Stimulated activated CD8-positive, alpha-beta memory T cell treated with anti-CD3 and anti-CD28 coated beads, Interleukin-2, amount 100 ng/mL, for 1 hour (primary cell): ENCODE data around the gene ITGB6.

ENCODE experiments used
- DNase-seq, 2 donors: peaks; one replicate each; pipeline ENCODE4 v3.0.0-alpha.2; 2020; ENCODE audit warnings: low read depth in 2 of 2

The ITGB6 gene

GRCh38 chr2:160199683-160200389, at the start of gene ITGB6:
ITGB6 (minus strand) TSS chr2:160200272; CDS start chr2:160200063, 209 bp downstream.
- no peak for DNase-seq

DNA sequence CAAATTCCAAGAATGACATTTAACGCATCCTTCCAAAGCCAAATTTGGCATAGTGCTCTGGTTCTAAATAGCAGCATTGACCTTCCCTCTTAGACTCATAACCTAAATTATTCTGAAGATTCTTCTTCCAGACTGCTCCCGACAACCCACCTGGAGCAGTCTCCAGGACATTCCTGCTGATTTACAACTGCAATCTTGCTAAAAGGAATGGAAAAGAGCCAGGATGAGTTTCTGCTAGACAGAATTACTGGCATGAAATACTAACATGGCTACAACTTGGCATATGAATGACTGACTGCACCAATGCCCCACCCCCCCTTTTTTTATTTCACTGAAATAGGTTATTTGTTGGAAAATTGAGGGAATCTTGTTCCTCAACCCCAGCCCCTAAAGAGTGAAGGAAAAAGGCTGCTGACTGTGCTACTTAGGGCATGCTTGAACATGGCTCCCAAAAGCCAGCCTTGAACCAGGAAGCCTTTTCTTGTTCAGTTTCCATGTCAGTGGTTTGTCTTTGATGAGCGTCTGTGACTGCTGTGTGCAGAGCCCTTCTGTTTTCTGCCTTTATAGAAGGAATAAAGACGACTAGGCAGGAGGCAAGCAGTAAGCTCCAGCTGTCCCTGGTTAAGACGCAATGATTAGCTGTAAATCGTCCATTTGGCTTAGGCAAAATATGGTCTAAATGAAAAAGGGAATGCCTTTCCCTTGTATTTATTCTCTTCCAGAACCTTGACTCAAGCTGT, 47.4 kb upstream of the ITGB6 start:
- no peak for DNase-seq

DNA sequence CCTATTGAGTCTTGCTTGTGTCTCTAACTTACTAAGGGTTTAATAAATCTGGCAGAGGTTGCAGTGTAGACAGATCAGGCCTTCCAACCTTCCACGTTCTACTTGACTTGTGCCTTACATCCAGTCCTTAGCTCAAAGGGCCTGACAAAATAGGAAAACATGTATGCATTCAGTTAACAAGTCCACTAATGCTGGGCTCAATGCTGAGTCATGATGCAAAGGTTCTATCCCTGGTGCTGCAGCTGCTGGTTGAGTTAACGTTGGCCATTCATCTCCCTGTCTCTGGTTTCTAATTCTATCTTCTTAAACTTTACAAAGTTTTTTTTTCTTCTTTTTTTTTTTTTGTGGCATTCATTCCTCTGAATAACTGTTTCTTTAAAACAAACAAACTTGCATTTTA, 46.3 kb upstream of the ITGB6 start:
- no peak for DNase-seq

DNA sequence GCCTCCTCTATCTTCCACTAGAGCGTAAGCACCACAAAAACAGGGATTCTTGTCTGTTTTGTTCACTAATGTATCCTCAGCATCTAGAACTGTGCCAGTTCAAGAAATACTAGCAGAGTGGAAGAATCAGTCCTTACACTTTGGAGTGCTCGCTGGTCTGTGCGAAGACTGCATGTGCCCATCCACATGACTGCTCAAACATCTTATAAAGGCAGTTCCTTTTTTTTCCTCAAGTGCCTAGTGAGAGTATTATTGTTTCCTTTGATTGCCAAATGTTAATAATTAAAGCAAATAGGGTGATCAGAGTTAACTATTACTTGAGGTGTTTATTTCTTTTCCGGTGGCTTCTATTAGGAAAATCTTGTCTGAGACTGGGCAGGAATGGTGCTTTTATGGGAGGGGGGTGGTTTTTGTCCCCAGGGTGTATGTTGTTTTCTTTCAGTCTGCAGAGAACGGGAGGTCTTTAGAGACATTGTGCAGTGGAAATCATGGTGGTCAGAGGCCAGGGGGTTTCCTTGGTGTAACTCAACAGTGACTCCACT, 45.6 kb upstream of the ITGB6 start:
- no peak for DNase-seq

- DNase-seq: no peak
These were observed 43.0 kb upstream of the ITGB6 start for GRCh38 chr2:160242893-160243564.

GRCh38 chr2:160241251-160242137, 41.4 kb upstream of the ITGB6 start:
- no peak for DNase-seq

GRCh38 chr2:160239436-160239835, 39.4 kb upstream of the ITGB6 start:
- no peak for DNase-seq

DNA sequence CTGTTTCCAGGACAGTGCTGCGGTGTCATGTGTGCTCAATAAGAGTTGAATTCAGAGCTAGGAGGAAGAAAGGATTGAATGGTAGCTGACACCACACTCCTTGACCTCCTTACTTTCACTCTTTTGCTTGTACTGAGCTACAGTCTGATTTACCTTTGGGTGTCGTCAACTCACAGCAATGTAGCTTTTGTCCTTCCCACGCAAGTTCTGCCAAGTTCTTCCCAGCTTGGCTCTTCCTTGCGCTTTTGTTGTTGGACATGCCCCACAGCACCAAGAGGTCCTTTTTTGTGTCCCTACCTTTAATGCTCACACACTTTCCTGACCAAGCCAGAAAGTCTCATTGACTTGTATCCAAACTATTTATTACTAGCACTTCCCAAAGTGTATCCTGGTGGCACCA, 38.3 kb upstream of the ITGB6 start:
- no peak for DNase-seq

DNA sequence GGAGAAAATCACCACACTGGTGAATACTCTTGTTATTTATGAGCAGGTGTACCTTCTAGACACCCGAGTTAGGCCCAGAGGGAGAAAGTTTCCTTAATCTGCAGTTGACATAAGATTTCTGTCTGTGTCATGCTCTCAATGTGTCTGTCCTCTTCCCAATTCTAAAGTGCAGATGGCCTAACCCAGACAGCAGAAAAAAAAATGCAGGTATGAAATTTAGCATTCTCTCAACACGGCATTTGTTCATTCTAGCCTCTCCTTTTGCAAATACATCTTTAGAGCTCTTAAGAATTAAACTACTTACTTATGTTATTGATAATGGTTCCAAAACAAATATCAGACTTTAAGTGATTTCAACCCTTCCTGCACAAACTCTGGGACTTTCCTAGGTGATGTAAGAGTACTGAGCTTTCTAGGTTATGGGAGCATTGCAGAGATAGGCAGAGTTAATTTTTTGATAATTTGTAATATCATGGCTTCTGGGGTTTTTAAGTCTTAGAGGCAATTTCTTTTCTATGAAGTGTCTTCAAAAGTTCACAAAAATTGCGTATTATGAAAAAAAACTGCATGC, 32.9 kb upstream of the ITGB6 start:
- no peak for DNase-seq

- no peak for DNase-seq
These were observed 29.5 kb upstream of the ITGB6 start for GRCh38 chr2:160229591-160229990.

DNA sequence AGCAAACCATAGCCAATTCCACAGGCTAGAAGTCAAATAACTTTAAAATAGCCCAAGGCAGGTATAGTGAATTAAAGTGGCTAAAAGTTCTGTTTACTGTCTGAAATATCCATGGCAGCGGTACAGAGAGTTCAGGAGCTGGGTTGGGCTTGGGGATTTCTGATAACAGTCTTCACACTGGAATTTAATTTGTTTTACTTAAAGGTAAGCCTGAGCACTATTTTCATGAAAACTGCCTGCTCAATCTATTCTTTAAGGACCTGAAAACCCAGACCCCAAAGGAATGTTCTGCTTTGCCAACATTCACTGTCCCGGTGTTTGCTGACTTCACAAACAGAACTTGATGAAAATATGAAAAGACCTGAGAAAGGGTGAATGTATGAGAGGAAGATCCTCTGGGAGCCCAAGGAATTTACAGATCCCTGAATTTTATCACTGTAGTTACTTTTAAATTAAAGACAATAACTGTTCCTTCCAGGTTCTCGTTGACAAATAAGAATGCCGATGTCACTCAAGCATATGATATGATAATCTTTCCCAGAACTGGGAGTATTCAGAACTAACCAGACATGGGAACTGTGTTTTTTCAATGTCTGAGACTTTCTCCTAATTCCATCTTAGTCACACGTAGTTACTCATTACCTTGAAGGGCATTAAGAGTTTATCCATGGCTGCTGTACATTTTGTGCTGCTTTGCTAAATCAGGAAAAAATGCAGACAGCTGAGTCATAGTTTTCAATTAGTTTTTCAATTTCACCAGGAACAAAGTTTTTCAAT, 28.3 kb upstream of the ITGB6 start:
- no peak for DNase-seq

DNA sequence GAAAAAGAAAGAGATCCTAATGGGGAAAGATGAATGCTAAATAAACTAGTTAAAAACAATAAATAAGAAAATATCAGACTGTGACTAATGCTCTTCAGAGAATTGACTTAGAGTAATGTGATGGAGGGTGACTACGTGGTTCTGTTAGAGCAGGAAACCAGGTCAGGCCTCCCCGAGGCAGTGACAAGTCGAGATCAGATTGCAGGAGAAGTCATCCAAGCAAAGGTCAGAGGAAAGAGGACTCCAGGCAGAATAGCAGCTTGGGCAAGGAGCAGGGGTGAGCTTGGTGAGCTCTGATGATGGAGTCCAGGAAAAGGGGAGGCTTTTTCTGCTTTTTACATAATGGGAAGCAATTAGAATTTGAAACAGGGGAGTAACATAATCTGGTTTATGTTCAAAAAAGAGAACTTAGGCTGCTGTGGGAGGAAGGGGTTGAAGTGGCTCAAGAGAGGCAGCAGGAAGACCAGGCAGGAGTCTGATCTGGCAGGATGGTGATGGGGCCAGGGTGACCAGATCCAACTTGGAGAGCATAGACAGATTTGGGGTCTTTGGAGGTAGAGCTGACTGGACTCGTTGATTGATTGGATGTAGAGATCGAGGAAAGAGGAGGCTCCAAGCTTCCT, 27.3 kb upstream of the ITGB6 start:
- no peak for DNase-seq

DNA sequence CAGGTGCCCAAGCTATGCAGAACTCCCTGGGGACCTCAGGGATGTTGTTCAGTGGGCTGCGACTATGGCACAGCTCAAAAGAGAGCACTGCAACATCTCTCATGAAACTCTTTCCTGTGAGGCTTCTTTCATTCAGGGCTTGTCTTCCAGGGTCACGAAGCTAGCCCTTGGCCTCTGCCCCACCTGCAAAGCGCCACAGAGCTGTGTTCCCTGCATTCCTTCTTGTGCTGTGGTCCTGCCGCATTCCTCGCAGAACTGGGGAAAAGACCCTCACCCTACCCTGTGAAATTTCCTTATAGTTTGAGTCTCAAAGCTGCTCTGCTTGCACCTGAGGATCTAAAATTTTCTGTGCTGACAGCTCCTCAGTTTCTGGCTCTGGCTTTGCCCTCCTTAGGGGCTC, 26.3 kb upstream of the ITGB6 start:
- DNase-seq: no peak

DNA sequence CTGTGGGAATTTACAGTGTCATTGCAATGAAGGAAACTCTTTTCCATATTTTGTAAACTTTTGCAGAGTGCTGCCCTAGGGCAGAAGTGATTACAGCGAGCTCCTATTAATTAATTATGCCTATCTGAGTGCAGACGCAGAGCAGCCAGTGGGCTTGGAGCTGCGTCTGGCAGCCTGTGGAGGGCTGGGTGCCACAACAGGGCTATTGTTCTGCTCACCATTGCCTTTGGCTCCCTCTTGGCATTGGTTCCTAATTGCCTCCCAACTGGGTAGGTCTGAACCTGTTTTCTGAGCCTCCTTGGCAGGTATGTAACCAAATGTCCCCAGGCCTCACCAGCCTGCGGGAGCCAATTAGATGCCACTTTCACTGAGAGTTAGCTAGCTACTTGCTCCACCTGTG, 25.6 kb upstream of the ITGB6 start:
- DNase-seq: no peak

- no peak for DNase-seq
These were observed 24.4 kb upstream of the ITGB6 start for GRCh38 chr2:160224507-160224906.

DNA sequence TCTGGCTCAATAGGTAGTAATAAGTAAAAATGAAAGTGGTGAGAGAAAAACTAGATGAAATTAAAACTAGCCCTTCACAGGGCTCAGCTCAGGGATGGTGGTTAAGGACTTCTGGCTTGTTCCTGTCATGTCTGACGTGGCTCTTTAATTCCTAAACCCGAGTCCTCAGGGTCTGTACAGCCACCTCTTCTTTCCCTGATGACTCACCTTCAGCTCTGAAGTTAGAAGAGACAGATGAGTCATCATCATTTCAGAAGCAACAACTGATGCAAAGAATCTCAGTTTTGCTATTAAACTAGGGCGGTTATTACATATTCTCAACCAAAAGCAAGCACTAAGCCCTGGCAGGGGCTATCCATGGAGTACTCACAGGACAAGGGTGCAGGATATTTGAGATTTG, 24.0 kb upstream of the ITGB6 start:
- no peak for DNase-seq

DNA sequence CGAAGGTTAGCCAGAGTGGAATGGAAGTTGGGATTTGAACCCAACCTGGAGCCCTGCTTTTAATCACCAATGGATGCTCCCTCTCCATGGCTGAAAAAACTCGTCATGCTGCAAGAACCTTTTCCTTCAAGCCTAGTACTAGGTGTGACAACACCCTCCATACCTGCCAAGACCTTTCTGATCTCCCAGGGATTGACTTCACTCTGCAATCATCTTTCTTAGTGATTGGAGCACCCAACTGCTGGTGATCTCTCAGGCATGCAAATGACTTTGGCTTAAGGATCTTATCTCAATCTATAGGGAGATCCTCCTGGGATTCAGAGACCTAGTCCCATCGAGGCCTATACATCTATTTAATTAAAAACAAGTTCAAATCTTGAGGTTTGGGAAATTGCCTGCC, 23.5 kb upstream of the ITGB6 start:
- DNase-seq: no peak

DNA sequence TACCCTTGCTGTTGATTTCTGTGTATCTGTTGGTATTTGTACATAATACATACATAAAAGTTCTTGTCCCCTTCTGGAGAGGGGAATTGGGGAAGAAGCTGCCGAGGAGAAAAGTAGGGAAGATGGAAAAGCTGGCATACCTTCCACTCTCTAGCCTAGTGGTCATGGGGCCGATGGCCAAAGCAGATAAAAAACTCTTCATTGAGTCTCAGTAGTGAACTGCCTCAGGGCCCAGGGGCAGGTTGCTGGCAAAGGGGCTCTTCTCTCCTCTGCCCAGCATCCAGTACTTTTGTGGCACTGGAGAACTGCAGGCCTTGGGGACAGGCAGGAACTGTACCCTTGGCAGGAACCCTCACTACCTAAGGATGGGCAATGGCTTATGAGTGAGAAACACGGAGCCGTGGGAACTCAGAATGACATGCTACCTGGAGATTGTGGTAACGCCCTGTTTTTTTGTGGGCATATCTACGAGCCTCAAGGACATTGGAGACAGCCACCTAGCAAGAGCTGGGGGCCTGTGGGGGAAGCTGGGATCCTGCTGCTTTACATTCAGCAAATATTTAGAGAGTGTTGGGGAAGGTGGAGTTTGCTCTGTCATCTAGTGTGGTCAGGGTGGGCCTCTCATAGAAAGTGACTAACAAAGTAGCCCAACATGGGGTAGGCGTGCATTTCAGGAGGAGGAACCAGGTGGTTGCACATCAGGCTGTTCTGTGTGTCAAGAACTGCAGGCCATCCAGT, 22.6 kb upstream of the ITGB6 start:
- no peak for DNase-seq
